K562 (cell line): Measurements from ENCODE around the gene LRRC14B. TPM values are rescaled to one million over a fixed set of nuclear protein-coding genes. Genes with fewer than 3 reads are reported as not detected.
"Not testable (repeated sequence)": the region's sequence is repeated elsewhere in the genome, so short reads cannot be mapped to it uniquely, and the experiment has no call there.

ENCODE experiments used
- ATAC-seq: fragments of 200-7000 bp; cut with Tn5 transposase; 3 replicates; pipeline ENCODE4 v1.9.1; 2020; ENCODE audit warnings: moderate library complexity
- BruUV-seq: library from RNA; stranded (reverse); fragments of 400-500 nt; replicated peaks from 2 replicates; lab custom pipeline; 2021; lab: Mats Ljungman, UMichigan
- CTCF ChIA-PET: fragments of 300-600 bp; formaldehyde crosslinking; extraction: SDS; loops from one replicate; lab custom pipeline; 2021; ENCODE audit warnings: low intra/inter-chr PET ratio; lab: Yijun Ruan, JAX
- POLR2A ChIA-PET: fragments of 300-600, 350-650 bp; sonication (Branson Sonifier 250); formaldehyde crosslinking; extraction: SDS; loops from one replicate; lab custom pipeline; 2021; ENCODE audit warnings: antibody characterized with exemption, inconsistent platforms; lab: Yijun Ruan, JAX
- DNase-seq, 4 experiments: peaks; one replicate each; pipeline versions ENCODE4 v3.0.0 to v3.0.0-alpha.2; 2011 to 2018; ENCODE audit warnings: low spot score in 3 of 4, mixed read lengths in 3 of 4; ENCODE audit errors: extremely low read depth in 1 of 4
- FAIRE-seq: peaks from 2 replicates; lab custom pipeline; 2011; peaks lifted over from hg19 to GRCh38; lab: Jason Lieb, UNC
- H2AFZ ChIP-seq: 2 replicates; pipeline ENCODE4 v1.6.0; 2011; ENCODE audit warnings: low read depth, low read length, control low read depth, inconsistent platforms
- H3K27ac ChIP-seq: fragments of 200-600 bp; 3 replicates; pipeline ENCODE4 v1.8.0; 2011; ENCODE audit warnings: low read depth, mild to moderate bottlenecking, control low read depth, inconsistent platforms, low read length, moderate library complexity, mixed read lengths; ENCODE audit errors: extremely low read depth
- H3K27me3 ChIP-seq, 2 experiments: fragments of 300-600 bp in 1 of 2; 2 replicates in 1 of 2; 3 replicates in 1 of 2; pipeline versions ENCODE4 v1.6.0 to v1.8.0; 2011; ENCODE audit warnings: inconsistent platforms in 2 of 2, low read length in 2 of 2, mild to moderate bottlenecking in 1 of 2, mixed read lengths in 1 of 2, moderate library complexity in 1 of 2; ENCODE audit not compliant: control insufficient read depth in 2 of 2, insufficient read depth in 2 of 2
- H3K36me3 ChIP-seq: fragments of 300-600 bp; 3 replicates; pipeline ENCODE4 v1.8.0; 2011; ENCODE audit warnings: mild to moderate bottlenecking, low read length, inconsistent platforms; ENCODE audit not compliant: control insufficient read depth, insufficient read depth
- H3K4me1 ChIP-seq, 2 experiments: fragments of 200-600 bp in 1 of 2; replicated peaks in 1 of 2; 2 replicates in 1 of 2; 3 replicates in 1 of 2; pipeline versions ENCODE4 v1.5.1 to v1.8.0; 2011; ENCODE audit warnings: inconsistent platforms in 2 of 2, low read length in 2 of 2, mild to moderate bottlenecking in 1 of 2, mixed read lengths in 1 of 2, moderate library complexity in 1 of 2; ENCODE audit not compliant: control insufficient read depth in 2 of 2, insufficient read depth in 2 of 2
- H3K4me2 ChIP-seq: 2 replicates; pipeline ENCODE4 v1.6.1; 2011; ENCODE audit warnings: low read length, control low read depth, inconsistent platforms, mixed read lengths; ENCODE audit not compliant: insufficient read depth
- H3K4me3 ChIP-seq: fragments of 200-600 bp; sonication (generic), shearing (Covaris generic); 2 replicates; pipeline ENCODE4 v1.5.1; 2016; ENCODE audit warnings: control low read depth, inconsistent platforms
- H3K79me2 ChIP-seq: fragments of 200-600 bp; 3 replicates; pipeline ENCODE4 v1.8.0; 2011; ENCODE audit warnings: low read length, inconsistent platforms; ENCODE audit not compliant: control insufficient read depth, insufficient read depth
- H3K9ac ChIP-seq, 2 experiments: 2 replicates each; pipeline versions ENCODE4 v1.6.0 to v1.6.1; 2011; ENCODE audit warnings: low read depth in 2 of 2, low read length in 2 of 2, control low read depth in 1 of 2, inconsistent platforms in 1 of 2, mild to moderate bottlenecking in 1 of 2, mixed read lengths in 1 of 2; ENCODE audit not compliant: insufficient read depth in 1 of 2
- H3K9me1 ChIP-seq: one replicate; pipeline ENCODE4 v1.6.0; 2011; ENCODE audit warnings: inconsistent platforms, mild to moderate bottlenecking, low read length, moderate library complexity; ENCODE audit not compliant: control insufficient read depth, insufficient read depth
- H3K9me3 ChIP-seq: replicated peaks from 2 replicates; pipeline ENCODE4 v1.5.1; 2011; ENCODE audit warnings: low read depth, low read length, inconsistent platforms; ENCODE audit not compliant: control insufficient read depth, insufficient read depth
- H4K20me1 ChIP-seq: replicated peaks from 2 replicates; pipeline ENCODE4 v1.6.1; 2011; ENCODE audit warnings: low read length, inconsistent platforms, mixed read lengths; ENCODE audit not compliant: control insufficient read depth, insufficient read depth
- ILK ChIP-seq: fragments of 450-650 bp; IDR thresholded peaks from 2 replicates; pipeline ENCODE4 v1.6.1; 2016; ENCODE audit warnings: missing genetic modification characterization, low read depth, mild to moderate bottlenecking, missing compliant biosample characterization, moderate library complexity, borderline replicate concordance
- ZNF217 ChIP-seq: sonication (generic); formaldehyde crosslinking; IDR thresholded peaks from 2 replicates; pipeline ENCODE4 v1.8.0; 2022; ENCODE audit warnings: mild to moderate bottlenecking, missing genetic modification reagents
- WGBS: fragments of 100-300 bp; shearing (Covaris generic); methylation state at CpG from one replicate; pipeline ENCODE4 v1.1.6; 2016; ENCODE audit warnings: low coverage, mixed read lengths; ENCODE audit not compliant: insufficient coverage; ENCODE audit errors: missing lambda C conversion rate; 5-methylcytosine and 5-hydroxymethylcytosine counted together
- in situ Hi-C: fragments of 300-500 bp; cut with MboI; formaldehyde crosslinking; loops from 4 replicates; pipeline ENCODE4 v1.15.0; 2018; ENCODE audit warnings: inconsistent platforms, mixed read lengths
- intact Hi-C: fragments of 100-400 bp; cut with micrococcal nuclease; formaldehyde crosslinking; loops from 2 replicates; pipeline ENCODE4 v1.14.2; 2022
- polyA plus RNA-seq, 8 experiments: library from polyadenylated mRNA; depleted of rRNA in 4 of 8; stranded (reverse) in 5 of 8; unstranded in 3 of 8; fragments of >200 nt; fragmentation: Nextera tagmentation in 2 of 8; fragmentation: Illumina TruSeq in 1 of 8; extraction: Ambion mirVana in 2 of 8; extraction: Trizol in 1 of 8; gene quantifications; 2 replicates each; pipeline versions ENCODE4 v1.2.1 to v1.2.3, GENCODE V29; 2011 to 2014; ENCODE audit warnings: inconsistent platforms in 1 of 8, missing spikeins in 1 of 8
- total RNA-seq, 7 experiments: library from RNA; depleted of rRNA in 6 of 7; stranded (reverse); fragments of >200 nt in 6 of 7; fragmentation: Illumina TruSeq in 2 of 7; extraction: Trizol in 2 of 7; gene quantifications; 2 replicates each; pipeline versions ENCODE4 v1.2.1 to v1.2.3, GENCODE V29; 2011 to 2021; ENCODE audit warnings: low replicate concordance in 1 of 7
- TF ChIP-seq, protein P1 (sequence below): fragments of 250-450 bp; sonication (Bioruptor Pico); IDR thresholded peaks from 2 replicates; pipeline ENCODE4 v1.4.0; 2020; ENCODE audit warnings: mild to moderate bottlenecking, moderate library complexity
- TF ChIP-seq, protein P2 (sequence below): conservative IDR thresholded peaks from 2 replicates; pipeline ENCODE4 v1.6.1; 2011; ENCODE audit warnings: low read depth, mild to moderate bottlenecking, low read length; ENCODE audit not compliant: control insufficient read depth
- TF ChIP-seq, protein P3 (sequence below): fragments of 250-450 bp; sonication (Bioruptor Pico); IDR thresholded peaks from 2 replicates; pipeline ENCODE4 v1.5.0; 2021; ENCODE audit warnings: mild to moderate bottlenecking, borderline replicate concordance

LRRC14B gene
- total and polyA plus RNA-seq, 9 of the 15 experiments (the other 6 are each of a cell fraction or from before 2014, with no cell fraction given): not detected

DNA sequence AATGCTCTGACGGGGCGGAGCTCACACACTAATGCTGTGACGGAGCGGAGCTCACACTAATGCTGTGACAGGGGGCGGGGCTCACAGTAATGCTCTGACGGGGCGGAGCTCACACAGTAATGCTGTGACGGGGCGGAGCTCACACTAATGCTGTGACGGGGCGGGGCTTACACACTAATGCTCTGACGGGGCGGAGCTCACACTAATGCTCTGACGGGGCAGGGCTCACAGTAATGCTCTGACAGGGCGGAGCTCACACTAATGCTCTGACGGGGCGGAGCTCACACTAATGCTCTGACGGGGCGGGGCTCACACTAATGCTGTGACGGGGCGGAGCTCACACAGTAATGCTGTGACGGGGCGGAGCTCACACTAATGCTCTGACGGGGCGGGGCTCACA, 26.5 kb upstream of the LRRC14B start:
- H3K4me3 ChIP-seq, BruUV-seq, in situ Hi-C loops: not testable (repeated sequence)

DNA sequence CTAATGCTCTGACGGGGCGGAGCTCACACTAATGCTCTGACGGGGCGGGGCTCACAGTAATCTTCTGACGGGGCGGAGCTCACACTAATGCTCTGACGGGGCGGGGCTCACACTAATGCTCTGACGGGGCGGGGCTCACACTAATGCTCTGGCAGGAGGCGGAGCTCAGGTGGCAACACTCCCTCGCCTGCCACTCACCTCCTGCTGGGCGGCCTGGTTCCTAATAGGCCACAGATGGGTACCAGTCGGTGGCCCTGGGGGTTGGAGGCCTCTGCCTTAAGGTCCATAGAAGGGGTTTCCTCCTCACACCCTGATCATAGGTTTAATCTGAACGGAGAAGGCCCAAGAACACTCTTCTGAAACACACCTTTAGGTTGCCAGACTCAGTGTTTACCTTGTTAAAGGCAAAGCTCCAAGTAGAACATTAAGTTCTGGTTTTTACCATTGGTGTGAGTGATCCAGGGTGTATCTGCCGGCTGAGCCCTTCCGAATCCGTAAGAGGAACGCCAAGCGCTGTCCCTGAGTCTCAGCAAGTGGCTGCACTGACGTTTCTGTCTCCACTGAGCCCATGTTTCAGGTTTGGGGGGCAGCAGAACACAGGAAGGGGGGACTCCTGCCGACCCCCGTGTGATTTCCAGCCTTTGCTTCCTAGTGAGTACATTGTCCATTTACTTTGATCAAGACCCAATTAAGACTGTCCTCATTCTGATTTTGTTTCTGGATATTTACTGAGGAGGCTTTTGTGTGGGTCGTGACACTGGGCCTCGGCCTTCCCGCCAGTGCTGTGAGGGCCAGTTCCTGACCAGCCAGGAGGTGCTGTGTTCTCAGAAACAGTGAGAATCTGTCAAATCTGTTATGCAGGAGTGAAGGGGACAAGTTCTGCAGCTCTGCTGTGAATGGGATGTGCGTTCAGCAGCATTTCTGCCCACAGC, 24.6 kb upstream of the LRRC14B start:
- no peak overlapping the region for H3K27ac ChIP-seq
- H2AFZ ChIP-seq: no peak overlapping the region
- CTCF ChIA-PET: no interaction called here
- TF ChIP-seq ILK: no peak
- TF ChIP-seq, protein P1, sequence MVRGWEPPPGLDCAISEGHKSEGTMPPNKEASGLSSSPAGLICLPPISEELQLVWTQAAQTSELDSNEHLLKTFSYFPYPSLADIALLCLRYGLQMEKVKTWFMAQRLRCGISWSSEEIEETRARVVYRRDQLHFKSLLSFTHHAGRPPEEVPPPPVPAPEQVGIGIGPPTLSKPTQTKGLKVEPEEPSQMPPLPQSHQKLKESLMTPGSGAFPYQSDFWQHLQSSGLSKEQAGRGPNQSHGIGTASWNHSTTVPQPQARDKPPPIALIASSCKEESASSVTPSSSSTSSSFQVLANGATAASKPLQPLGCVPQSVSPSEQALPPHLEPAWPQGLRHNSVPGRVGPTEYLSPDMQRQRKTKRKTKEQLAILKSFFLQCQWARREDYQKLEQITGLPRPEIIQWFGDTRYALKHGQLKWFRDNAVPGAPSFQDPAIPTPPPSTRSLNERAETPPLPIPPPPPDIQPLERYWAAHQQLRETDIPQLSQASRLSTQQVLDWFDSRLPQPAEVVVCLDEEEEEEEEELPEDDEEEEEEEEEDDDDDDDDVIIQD (CRISPR knock-in tag): no peak
- no peak for TF ChIP-seq ZNF217 (CRISPR knock-in tag)
- TF ChIP-seq, protein P2, sequence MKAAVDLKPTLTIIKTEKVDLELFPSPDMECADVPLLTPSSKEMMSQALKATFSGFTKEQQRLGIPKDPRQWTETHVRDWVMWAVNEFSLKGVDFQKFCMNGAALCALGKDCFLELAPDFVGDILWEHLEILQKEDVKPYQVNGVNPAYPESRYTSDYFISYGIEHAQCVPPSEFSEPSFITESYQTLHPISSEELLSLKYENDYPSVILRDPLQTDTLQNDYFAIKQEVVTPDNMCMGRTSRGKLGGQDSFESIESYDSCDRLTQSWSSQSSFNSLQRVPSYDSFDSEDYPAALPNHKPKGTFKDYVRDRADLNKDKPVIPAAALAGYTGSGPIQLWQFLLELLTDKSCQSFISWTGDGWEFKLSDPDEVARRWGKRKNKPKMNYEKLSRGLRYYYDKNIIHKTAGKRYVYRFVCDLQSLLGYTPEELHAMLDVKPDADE: no peak
- TF ChIP-seq, protein P3, sequence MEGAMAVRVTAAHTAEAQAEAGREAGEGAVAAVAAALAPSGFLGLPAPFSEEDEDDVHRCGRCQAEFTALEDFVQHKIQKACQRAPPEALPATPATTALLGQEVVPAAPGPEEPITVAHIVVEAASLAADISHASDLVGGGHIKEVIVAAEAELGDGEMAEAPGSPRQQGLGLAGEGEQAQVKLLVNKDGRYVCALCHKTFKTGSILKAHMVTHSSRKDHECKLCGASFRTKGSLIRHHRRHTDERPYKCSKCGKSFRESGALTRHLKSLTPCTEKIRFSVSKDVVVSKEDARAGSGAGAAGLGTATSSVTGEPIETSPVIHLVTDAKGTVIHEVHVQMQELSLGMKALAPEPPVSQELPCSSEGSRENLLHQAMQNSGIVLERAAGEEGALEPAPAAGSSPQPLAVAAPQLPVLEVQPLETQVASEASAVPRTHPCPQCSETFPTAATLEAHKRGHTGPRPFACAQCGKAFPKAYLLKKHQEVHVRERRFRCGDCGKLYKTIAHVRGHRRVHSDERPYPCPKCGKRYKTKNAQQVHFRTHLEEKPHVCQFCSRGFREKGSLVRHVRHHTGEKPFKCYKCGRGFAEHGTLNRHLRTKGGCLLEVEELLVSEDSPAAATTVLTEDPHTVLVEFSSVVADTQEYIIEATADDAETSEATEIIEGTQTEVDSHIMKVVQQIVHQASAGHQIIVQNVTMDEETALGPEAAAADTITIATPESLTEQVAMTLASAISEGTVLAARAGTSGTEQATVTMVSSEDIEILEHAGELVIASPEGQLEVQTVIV (CRISPR knock-in tag): no peak

More for the DNA sequence above, 26.5 kb upstream of the LRRC14B start:
- H3K4me2 ChIP-seq, POLR2A ChIA-PET, H3K36me3 ChIP-seq, H3K9me3 ChIP-seq, intact Hi-C loops, H4K20me1 ChIP-seq, H3K79me2 ChIP-seq, H3K27ac ChIP-seq, FAIRE-seq, ATAC-seq, CTCF ChIA-PET, DNase-seq, H2AFZ ChIP-seq, H3K4me1 ChIP-seq, H3K9ac ChIP-seq, H3K9me1 ChIP-seq: not testable (repeated sequence)
- WGBS: 55% methylated on average over 15 of the region's 25 CpGs
- H3K27me3 ChIP-seq: peaks cover 35 to 67% of the 10 kb centered on the region in 2 experiments

More for the DNA sequence above, 24.6 kb upstream of the LRRC14B start:
- Histone ChIP-seq H3K4me3 (no peak overlapping the region), H3K79me2 (no peaks in the 10 kb centered on the region), H4K20me1 (no peaks in the 10 kb centered on the region), H3K27me3 (peaks cover 36 to 67% of the 10 kb centered on the region in 2 experiments), H3K36me3 (no peaks in the 10 kb centered on the region), H3K9me1 (no peaks in the 10 kb centered on the region), H3K9ac (no peak overlapping the region), H3K9me3 (no peaks in the 10 kb centered on the region), H3K4me2 (no peak overlapping the region), H3K4me1 (peaks cover 0 to 19% of the 10 kb centered on the region in 2 experiments; a peak in 3 of 5 replicates)
- intact Hi-C loops: no loop called here
- no TSS peak for BruUV-seq
- no peak for FAIRE-seq
- no peak for ATAC-seq
- 38% methylated on average over 18 of the region's 27 CpGs for WGBS
- in situ Hi-C loops: no loop called here
- POLR2A ChIA-PET: interaction anchor here (0.6 kb wide), 2 partner anchors 22 to 366 kb away, joined by 3 read pairs; no protein-coding TSS in a partner anchor
- DNase-seq: no peak
